GM18867 (cell line): ENCODE data around the gene RPRD1B.
A peak's percentile ranks its signal among the peaks of the same experiment; 100 is the strongest.
"Not testable (repeated sequence)": the region's sequence is repeated elsewhere in the genome, so short reads cannot be mapped to it uniquely, and the experiment has no call there.

ENCODE experiments used
- ATAC-seq: cut with Tn5 transposase; IDR thresholded peaks from one replicate; pipeline ENCODE4 v1.9.1; 2021; ENCODE audit warnings: mild to moderate bottlenecking, moderate library complexity; ENCODE audit not compliant: unreplicated experiment

RPRD1B gene

DNA sequence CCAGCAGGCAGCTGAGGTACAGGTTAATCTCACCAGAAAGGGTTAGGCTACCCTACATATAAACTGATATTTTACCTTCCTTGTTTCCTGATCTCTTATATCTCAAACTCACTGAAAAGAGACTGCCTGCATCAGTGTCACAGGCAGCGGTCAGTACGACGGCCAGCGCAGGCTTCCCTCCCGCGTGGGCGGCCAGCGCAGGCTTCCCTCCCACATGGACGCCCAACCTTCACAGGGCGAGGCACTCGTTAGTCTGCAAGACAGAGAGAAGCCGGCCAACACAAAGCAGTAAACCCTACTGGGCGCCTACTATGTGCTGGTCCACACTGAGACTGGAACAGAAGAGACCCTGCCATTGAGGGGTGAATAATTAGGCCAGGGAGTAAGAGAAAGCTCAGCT lies 33.3 kb upstream of the RPRD1B start:
- ATAC-seq = no peak

DNA sequence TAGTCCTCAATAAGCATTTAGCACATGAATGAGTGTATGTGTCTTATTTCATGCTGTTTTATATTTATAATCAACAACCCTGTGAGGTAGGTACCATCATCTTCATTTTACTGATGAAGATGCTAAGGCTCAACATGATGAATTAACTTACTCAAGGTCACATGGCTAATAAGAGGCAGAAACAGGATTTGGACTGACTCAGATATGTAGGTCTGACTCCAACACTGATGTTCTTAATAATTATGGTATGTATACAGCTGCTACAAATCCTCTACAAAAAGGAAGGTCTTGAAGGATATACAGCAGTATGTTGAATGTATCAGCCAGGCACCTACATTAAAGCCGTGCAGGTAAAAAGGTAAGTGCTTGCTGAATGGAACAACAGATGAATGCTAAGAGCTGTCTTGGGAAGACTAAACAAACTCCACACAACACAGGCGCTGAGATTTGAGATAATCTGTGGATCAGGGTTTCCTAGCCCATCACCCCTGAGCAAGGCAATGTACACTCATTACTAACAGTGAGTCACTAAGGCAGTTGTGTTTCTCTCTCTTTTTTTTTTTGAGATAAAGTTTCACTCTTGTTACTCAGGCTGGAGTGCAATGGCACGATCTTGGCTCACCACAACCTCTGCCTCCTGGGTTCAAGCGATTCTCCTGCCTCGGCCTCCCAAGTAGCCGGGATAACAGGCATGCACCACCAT lies 32.2 kb upstream of the RPRD1B start:
- no peak for ATAC-seq

DNA sequence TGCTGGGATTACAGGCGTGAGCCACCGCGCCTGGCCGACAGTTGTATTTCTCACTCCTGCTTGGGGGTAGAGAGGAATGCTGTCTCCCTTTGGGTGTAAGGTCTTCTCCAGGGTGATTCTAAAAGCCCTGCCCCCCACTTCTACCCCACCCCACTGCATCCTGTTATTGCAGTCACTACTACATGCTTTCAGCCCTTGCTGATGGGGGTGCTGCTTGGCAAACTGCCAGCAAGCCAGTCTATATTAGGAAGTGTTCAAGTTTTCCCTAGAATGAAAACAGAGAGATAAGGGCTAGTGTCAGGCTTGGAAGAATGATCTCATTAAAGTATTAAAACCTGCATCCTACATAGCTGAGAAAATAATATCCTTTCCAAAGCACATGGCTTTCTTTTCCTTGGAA lies 31.6 kb upstream of the RPRD1B start:
- ATAC-seq = no peak

DNA sequence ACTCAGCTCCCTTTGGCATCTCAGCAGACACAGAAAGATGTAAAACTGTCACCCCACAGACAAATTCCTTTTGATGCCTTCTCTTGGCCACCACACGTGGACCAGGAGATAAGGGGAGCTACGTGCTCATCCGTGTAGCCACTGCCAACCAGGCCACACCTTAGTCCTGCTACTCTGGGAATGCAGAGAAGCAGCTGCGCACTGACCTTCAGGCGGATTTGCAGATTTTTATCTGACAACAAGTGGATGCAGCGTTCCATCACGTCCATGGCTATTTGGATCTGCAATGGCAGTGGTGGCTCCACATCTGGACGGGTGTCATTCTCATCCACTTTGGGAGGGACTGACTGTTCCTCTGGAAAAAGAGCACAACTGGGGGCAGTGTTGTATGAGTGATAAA lies 31.1 kb upstream of the RPRD1B start:
- ATAC-seq = no peak

DNA sequence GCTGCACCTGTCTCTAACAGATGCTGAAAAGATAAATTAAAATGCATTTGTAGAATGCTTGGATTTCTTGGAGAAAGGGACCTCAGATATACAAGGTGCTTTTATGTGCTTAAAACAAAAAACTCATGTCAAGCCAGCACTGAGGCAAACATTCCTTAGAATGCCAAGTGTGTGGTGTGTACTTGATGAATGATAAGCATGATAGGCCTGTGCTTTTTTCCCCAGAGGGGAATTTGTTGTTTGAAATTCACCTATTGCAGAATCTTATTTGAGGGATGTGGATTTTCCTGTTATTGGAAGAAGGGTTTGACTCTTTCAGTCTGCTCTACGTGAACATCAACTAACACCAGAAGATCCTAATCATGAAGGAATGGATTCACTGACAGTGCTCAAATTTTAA lies 29.1 kb upstream of the RPRD1B start:
- no peak for ATAC-seq

DNA sequence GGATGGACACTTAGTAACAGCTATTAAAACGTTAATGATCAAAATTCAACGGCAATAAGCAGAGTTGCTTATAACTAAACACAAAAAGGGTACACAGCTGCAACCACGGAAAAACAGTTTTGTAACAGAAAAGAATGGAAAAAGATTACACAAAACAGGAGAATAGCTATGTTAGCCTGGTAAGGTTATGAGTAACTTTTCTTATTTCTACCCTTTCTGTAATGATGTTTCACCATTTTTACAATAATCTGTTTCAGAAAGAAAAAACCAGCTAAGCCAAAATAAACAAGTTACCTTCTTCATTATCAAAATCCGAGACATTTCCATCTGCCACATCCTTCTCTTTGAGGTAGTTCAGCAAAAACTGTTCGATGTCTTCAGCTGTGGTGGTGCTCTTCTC lies 27.6 kb upstream of the RPRD1B start:
- ATAC-seq = no peak

DNA sequence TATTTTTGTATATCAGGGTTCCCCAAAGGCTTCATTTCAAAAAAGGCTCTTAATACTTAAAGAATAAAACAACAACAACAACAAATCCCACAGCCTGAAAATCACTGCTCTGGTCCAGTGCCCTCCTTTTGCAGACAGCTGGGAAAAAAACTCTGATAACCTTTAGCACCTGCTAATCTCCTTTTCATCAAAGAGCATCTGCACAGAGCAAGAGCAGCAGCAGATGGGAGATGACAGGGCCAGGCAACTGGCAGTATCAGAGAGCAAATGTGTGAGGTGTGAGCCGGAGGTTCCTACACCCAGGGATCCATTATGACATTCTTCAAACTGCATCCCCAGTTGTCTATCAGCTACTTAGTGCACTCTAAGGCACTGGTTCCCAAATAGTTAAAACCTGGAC lies 26.0 kb upstream of the RPRD1B start:
- no peak for ATAC-seq

DNA sequence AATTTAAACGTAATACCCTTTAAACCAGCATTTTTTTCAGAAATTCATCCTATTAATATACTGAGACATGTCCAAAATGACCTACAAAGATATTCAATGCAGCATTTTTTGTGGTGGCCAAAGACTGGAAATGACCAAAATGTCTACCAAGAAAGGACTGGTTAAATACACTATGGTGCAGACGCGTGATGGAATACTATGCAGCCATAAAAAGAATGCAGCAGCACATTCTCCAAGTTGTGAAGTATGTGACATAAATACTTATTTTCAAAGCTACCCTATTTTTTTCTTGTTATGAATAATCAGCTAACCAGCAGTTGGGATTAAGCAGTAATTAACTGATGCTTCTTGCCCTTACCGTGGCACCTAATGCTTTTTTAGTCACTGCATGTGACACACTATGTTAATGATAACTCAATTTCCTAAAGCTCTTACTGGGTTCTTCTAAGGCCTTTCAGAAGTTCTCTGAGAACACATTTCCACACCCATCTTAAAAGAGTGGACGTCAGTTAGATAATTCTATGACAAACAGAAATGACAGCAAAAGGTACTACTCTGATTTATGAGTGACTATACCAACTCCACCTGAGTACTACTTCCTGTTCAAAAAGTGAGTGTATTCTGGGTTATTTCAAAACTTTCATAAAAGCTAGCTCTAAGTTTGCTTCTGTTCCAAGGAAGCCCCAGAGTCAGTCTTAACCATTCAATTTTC lies 25.2 kb upstream of the RPRD1B start:
- no peak for ATAC-seq

DNA sequence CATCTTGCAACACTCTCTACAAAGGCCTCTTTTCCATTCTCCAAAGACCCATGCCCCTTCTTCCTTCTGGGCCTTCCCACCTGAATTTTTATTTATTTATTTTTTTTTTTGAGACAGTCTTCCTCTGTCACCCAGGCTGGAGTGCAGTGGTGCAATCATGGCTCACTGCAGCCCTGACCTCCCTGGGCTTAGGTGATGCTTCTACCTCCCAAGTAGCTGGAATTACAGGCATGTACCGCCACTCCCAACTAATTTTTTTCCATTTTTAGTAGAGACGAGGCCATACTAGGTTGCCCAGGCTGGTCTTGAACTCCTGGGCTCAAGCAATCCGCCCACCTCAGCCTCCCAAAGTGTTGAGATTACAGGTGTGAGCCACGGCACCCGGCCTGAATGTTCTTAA lies 24.1 kb upstream of the RPRD1B start:
- not testable (repeated sequence) for ATAC-seq

DNA sequence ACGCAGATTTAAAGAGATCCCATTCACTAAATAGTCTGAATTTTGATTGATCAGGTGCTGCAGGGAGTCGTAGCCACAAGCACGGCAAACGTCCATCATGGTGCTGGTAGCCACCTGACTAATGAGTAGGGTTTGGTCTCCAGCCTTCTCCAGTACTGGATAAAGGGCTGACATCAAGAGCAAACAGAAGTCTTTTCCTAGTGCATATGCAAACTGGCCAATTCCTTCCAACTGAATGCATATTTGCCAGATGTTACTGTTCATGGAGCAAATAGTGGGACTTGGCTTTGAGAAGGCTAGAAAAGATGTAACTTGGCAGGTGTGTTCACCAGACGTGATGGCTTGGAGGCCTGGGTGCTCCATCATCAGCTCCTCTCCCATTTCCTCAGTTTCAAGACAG lies 21.9 kb upstream of the RPRD1B start:
- no peak for ATAC-seq

DNA sequence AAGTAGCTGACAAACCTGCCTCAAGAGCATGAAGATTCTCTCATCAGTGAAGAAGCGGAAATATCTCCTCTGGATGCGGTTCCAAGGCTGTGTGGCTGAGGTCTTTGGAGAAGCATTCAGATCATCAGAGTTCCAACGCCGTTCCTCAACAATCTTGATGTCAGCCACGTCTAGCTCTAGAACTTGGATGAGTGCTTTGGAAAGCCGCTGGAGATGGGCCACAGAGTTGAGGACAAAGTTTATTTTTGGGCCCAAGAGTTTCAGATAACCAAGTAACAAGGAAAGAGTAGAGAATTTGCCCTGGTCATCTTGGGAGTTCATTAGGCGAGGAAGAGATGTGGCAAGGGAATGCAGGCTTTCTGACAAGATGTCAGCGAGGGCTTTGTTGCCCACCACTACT lies 21.2 kb upstream of the RPRD1B start:
- ATAC-seq = no peak

DNA sequence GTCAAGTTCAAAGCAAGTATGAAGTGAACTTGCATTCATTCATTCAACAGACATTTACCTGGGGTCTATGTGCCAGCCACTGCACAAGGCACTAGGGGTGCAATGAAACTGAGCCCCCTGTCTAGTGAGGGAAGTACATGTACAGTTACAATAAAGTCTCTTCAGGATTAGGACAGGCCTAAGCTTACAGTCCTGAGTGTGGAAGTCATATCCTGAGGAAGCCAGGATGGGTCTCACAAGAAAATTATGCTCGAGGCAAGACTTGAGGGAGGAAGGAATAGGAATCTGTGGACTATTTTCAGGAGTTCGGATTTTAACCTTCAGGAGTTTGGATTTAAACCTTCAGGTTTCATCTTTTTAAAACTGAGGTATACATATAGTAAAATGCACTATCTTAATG lies 19.7 kb upstream of the RPRD1B start:
- ATAC-seq = no peak

DNA sequence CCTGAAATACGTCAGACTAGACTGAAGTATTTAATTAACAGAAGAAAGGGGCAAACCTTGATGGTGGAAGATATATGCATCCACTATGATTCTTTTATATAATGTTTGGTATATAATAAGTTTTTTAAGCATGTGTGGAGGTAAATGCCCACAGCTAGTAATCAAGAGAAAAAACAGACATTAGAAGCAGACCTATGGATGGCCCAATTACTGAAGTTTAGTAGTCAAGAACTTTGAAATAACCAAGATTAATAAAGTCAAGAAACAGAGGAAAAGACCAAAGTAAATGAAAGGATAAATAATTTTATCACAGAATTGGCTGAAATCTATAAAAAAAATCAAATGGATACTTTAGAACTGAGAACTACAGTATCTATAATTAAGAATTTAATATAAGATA lies 15.6 kb upstream of the RPRD1B start:
- no peak for ATAC-seq

DNA sequence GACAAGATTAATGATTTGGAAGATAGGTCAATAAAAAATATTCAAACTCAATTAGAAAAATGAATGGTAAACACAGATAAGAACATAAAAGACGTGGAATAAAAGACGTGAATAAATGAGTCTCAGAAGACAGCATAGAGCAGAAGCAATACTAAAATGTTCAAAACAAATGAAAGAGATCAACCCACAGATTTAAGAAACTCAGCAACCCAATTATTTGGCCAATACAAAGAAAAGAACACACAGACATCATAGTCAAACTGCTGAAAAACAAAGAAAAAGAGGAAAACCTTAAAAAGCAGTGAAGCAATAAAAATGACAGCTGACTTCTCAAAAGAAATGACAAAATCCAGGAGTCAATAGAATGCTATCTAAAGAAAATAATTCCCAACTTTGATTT lies 15.2 kb upstream of the RPRD1B start:
- no peak for ATAC-seq

DNA sequence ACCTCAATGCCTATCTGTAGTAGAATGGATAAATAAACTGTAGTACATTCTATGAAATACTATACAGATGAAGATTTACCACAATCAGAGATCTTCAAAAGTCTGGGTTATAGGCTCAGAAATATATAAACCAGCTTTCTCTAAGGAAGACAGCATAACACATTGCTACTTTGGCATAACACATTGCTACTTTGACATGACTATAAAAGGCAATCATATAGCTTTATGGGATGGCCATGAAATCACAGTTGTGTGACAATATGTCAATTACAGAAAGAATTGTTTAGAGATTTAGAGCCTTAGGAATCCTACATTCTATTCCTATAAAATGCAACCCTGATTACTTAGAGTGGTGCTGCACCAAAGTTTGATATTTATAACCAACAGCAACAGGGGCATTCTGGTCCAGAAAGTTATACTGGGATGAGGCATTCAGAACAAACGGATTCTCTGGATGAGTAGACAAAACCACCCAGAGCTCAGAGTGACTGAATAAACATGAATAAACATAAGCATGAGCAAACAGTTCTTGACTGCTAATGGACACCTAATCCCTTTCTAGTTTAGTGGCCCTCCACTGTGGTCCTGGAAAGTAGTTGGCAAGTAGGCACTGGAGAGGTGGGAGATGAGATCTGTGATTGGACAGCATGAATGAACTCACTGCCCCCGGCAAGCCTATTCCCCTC lies 12.3 kb upstream of the RPRD1B start:
- no peak for ATAC-seq

DNA sequence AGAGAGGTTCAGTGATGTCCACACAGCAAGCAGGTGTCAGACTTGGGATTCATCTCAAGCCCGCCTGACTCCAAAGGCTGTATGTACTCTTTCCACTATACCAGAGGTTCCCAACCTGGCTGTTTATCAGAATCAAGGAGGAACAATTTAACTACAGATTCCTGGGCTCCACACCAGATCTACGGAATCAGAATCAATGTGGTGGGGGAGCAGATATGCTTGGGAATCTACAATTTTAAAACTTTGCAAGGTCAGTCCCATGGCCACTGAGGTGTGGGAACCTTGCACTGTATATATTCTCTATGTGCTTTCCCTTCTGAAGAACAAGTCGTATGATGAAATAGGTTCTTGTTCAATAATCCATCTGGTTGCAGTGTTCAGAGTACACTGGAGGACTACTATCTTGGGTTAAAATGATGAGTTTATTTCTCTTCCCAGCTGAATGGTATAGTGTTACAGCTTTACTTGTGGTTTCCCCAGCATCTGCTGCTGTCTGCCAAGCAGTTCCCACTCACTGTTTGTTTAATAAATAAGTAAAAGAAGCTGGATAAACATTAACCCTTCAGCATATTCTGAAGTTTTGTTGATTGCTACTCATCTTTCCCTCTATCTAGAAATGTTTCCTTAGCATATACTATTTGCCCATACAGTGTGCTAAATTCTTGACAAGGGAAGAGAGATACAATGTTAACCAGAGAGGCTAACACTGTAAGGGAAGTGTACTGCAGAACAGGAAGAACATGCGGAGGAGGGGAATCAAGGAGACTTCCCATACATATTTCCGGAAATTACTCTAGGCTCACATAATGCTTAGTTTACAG lies 10.2 kb upstream of the RPRD1B start:
- ATAC-seq = no peak

DNA sequence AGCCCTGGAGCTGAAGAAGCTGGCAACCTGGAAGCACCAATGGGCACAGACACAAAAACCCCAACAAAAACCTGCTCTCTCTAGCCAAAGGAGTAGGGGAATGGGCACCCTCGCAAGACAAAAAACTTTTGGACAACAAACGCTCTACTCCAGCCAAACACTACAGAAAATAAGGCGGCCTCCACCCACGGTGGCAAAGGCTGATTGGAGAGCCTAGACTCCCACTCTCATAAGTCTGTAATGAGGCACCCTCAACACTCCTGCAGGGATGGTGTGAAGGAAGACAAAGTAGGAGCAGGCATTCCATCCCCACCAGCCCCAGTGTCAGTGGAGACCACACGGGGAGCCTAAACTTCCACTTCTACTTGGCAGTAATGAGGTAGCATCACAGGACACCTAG lies 9.1 kb upstream of the RPRD1B start:
- ATAC-seq = no peak

DNA sequence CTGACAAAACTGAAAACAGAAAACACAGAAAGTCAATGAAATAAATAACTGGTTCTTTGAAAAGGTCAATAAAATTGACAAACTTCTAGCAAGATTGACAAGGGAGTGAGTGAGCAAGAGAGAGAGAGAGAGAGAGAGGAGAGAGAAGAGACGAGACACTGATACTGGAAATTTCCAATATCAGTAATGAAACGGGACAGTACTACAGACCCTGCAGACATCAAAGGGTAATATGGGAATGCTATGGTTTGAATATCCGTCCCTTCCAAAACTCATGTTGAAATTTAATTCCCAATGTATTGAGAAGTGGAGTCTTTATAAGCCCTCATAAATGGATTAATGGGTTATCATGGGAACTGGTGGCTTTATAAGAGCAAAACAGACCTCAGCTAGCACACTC lies 4.1 kb upstream of the RPRD1B start:
- ATAC-seq = no peak

DNA sequence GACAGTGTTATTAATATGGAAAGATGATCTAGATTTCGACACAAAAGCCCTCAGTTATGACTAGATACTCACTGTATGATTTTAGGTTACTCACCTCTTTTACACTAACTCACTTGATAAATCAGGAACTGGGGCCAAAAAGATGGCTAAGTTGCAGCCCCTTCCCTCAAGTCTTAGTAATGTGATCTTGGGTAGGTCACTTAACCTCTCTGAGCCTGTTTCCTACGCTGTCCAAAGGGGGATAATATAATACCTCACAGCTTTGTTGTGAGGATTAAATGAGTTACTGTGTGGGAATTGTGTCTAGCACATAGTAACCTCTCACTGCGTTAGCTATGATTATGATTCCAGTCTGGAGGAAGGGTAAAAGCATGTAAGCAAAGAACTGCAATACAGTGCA lies 1.6 kb upstream of the RPRD1B start:
- ATAC-seq = no peak

DNA sequence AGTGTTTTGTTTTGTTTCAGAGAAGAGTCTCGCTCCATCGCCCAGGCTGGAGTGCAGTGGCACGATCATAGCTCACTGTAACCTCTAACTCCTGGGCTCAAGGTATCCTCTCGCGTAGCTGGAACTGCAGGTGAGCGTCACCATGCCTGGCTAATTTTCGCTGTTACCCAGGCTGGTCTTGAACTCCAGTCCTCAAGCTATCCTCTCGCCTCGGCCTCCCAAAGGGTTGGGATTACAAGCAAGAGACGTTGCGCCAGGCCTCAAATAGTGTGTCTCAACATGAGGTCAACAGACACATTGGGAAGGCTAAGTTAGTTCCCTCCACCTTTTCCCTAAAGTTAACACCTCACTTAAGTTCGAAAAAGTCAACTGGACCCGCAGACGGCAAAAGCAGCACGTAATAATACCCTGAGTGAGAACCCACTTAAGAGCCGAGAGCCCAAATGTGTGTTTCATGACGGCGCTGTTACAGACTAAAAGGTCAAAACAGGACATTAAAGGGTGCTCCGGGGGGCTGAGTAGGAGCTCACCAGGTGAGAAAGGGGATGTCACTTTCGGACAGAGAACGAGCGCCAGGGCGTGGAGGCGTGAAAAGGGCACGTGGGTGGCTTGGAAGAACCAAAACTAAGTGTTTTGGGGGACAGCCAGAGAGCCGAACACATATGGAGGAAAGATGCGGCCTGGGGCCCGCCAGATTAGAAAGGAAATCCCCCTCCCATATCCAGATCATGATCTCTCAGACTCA lies 789 bp upstream of the RPRD1B start:
- peak; percentile 63 for ATAC-seq
